Fibroblast of mammary gland (primary cell): Measurements from ENCODE around the gene STIM1.
"Not testable (repeated sequence)": the region's sequence is repeated elsewhere in the genome, so short reads cannot be mapped to it uniquely, and the experiment has no call there.

Source experiments
- DNase-seq: peaks from one replicate; pipeline ENCODE4 v3.0.0-alpha.2; 2010; ENCODE audit warnings: low read depth
- H3K4me3 ChIP-seq: 2 replicates; pipeline ENCODE4 v1.5.1; 2011; ENCODE audit warnings: low read depth, mild to moderate bottlenecking, low read length, moderate library complexity; ENCODE audit not compliant: control insufficient read depth
- TF ChIP-seq, protein P1 (sequence below): conservative IDR thresholded peaks from 2 replicates; pipeline ENCODE4 v1.5.1; 2011; ENCODE audit warnings: low read depth, low read length, inconsistent platforms; ENCODE audit not compliant: control insufficient read depth, insufficient read depth

STIM1 gene

DNA sequence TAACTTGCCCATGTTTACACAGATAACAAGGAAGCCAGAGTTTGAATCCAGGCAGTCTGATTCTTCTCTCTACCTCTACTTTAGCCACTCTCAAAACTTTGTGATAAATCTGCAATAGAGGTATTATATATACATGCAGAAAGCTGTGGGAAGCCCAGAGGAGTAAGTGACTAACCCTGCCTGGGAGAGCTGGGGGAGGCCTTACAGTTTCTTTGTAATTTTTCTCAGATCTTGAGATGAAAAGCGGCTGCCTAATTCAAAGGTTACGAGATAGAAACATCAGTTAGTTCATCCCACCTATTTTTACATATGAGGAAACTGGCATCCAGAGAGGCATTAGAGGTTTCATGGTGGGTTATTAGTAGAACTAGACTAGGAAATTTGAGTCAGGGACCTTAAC is 4.9 kb downstream of the STIM1 start:
- TF ChIP-seq, protein P1, sequence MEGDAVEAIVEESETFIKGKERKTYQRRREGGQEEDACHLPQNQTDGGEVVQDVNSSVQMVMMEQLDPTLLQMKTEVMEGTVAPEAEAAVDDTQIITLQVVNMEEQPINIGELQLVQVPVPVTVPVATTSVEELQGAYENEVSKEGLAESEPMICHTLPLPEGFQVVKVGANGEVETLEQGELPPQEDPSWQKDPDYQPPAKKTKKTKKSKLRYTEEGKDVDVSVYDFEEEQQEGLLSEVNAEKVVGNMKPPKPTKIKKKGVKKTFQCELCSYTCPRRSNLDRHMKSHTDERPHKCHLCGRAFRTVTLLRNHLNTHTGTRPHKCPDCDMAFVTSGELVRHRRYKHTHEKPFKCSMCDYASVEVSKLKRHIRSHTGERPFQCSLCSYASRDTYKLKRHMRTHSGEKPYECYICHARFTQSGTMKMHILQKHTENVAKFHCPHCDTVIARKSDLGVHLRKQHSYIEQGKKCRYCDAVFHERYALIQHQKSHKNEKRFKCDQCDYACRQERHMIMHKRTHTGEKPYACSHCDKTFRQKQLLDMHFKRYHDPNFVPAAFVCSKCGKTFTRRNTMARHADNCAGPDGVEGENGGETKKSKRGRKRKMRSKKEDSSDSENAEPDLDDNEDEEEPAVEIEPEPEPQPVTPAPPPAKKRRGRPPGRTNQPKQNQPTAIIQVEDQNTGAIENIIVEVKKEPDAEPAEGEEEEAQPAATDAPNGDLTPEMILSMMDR = no peak
- DNase-seq = no peak
- H3K4me3 ChIP-seq = no peak overlapping the region

DNA sequence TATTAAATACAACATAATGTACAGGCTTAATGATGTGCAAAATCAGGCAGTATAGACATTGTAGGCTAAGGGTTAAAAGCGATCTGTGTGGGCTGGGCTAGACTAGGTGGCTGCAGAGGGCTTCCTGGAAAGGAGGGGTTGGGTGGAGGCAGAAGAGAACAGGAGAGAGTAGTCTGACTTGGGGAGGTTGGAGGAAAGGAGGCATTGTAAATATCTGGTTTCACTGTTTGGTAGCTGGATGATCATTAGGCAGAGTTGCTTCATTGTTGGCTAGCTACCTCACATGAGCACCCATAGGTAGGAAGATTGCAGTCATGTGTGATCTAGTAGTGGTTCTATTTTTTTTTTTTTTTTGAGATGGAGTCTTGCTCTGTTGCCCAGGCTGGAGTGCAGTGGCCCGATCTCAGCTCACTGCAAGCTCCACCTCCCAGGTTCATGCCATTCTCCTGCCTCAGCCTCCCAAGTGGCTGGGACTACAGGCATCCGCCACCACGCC is 5.5 kb downstream of the STIM1 start:
- not testable (repeated sequence) for H3K4me3 ChIP-seq, DNase-seq

DNA sequence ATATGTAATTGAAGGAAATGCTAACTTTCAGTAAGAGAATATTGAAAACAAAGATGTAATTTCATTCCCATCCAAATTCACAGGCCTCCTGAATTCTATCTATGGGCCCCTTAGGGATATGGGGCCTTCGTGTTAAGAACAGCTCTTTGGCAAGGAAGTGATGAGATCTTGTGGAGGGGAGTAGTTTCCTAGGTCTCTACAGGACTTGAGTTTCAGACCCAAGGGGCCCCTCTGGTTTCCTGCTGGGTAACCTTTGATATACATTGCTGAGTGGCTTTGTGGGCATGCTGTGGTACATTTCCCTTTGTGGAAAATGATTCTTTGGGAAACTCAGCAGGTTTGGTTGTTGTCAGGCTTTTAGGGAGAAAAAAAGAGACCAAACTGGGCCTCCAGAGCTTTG is 6.2 kb downstream of the STIM1 start:
- no peak for DNase-seq
- no peak overlapping the region for H3K4me3 ChIP-seq
- TF ChIP-seq, protein P1 = no peak

DNA sequence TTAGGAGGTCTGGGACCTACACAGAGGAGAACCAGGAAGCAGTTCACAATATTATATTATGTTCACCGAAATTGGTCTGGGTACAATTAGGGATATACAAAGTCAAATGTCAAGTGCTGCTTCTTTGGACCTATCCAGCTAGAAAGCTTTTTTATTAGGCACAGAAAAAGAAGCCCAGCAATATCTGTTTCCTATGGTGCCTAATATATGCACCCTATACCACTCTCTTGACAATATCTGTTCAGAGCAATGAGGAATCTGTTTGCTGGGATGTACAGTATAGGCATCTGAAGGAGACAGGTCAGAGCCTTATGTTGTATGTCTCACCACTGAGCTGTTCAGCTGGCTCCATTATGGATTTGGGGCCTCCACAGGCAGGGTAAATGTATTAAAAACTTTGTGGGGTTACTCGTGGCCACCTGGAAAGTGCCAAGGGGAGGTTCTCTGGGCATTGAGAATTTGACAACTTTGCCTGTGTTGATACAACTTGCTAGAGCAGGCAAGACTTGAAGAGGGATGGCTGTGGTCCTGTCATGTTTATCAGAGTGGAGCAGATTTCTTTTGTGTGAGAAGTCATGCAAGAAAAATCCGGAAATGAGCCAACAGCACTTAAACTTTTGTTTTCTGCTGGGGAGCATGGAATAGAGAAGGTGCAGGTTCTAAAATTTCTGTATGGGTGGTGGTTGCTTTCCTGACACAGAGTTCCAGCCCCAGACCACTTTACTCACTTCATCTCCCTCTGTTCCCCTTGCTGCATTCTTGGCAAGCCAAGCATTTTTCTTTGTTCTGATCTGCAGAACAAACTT is 10.1 kb downstream of the STIM1 start:
- peak; percentile 55 for DNase-seq
- TF ChIP-seq, protein P1 = no peak

DNA sequence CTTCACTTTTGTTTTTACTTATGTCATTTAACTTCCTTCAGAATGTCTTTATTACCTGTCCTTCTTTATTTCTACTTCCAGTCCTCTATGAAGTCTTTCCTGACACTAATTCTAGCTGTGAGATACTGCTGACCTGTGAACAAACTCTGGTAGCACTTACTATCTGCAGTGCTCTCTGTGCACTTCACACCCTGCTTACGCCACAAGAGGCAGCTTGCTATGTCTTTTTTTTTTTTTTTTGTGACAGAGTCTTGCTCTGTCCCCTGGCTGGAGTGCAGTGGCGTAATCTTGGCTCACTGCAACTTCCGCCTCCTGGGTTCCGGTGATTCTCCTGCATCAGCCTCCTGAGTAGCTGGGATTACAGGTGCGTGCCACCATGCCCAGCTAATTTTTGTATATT is 10.7 kb downstream of the STIM1 start:
- H3K4me3 ChIP-seq = no peak overlapping the region
- DNase-seq = no peak
- TF ChIP-seq, protein P1 = no peak

More for the DNA sequence above, 10.1 kb downstream of the STIM1 start:
- H3K4me3 ChIP-seq = no peak overlapping the region

DNA sequence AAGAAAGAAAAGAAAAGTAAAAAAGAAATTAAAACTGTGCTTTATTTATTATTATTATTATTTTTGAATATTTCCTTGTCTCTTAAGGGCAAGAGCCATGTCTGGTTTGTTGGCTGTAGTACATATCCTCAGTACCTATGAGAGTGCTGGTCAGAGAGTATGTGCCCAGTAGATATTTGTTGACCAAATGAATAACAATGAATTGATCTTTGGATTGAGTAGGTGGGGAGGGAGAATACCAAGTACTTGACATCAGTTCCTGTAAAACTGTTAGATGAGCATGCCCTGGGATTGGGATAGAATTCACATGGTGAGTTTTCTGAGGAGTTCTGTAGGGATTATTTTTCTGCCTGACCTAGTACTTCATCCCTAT is 11.4 kb downstream of the STIM1 start:
- no peak overlapping the region for H3K4me3 ChIP-seq
- TF ChIP-seq, protein P1 = no peak
- no peak for DNase-seq

DNA sequence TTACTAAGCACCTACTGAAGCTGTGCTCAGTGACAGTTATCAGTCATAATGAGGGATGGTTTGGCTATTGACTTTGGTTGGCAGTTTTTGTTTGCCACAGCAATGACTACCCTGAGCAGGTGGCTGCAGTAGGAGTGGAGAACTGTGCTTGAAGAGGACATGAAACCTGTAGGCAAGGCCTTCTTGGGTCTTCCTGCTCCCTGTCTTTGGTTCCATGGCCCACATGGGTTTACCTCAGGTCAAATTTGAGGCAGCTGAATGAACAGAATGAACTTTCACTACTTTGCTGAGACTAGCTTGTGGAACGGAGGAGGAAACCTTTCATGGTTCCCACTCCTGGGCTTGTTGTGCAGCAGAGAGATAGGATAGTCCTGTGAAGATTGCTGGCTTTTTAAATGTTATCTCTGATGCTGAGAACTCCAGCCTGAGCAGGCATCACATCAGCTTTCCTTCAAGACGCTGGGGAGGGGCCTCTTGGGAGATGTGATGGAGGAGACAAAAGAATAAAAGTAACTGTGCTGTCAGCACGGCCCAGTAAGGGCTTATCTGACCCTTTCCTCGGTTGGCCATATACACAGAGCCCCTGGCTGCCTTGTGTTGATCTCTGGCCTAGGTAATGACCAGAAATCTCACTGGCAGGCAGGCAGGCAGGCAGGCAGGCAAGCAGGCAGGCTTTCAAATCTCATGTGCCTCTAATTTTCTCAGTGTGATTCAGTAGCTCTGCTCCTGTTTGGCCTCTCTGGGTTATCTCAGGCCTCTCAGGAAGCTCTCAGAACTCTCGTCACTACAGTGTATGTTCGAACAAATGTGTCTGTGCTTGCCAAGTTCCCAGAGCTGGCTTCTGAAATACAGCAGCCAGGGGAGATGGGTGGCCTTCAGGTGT is 12.0 kb downstream of the STIM1 start:
- no peak overlapping the region for H3K4me3 ChIP-seq
- DNase-seq = peak; percentile 30
- TF ChIP-seq, protein P1 = no peak
